Mammary epithelial cell (primary cell): ENCODE data around the gene ANKDD1B.

ENCODE experiments used
- EZH2 ChIP-seq: IDR thresholded peaks from 2 replicates; pipeline ENCODE4 v1.6.1; 2012; ENCODE audit warnings: low read length, inconsistent platforms, borderline replicate concordance
- TF ChIP-seq, protein P1 (sequence below), 2 donors: IDR thresholded peaks in 1 of 2; conservative IDR thresholded peaks in 1 of 2; 2 replicates each; pipeline ENCODE4 v1.5.1; 2011 to 2012; ENCODE audit warnings: inconsistent platforms in 2 of 2, low read length in 2 of 2, mild to moderate bottlenecking in 2 of 2, control low read depth in 1 of 2, low read depth in 1 of 2; ENCODE audit not compliant: insufficient read depth in 1 of 2; ENCODE audit errors: extremely low read depth in 1 of 2

DNA sequence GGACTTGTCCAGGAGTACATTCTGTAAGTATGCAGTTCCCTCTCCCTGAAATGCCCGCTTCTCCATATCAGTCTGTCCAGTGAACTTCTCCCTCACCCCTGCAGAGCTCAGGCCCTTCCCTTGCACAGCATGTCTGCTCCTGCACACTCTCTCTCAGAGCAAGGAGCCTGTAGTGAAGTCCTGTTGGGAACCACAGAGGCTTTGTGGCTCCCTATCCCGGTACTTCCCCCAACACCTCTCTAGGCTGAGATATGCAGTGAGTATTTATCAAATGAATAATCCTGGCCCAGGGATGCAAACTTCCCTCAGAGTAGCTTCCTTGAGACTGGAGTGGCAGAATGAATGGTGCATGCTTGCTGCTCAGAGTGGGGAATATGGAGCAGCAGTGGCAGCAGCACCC, 57.2 kb downstream of the ANKDD1B start:
- TF ChIP-seq, protein P1, sequence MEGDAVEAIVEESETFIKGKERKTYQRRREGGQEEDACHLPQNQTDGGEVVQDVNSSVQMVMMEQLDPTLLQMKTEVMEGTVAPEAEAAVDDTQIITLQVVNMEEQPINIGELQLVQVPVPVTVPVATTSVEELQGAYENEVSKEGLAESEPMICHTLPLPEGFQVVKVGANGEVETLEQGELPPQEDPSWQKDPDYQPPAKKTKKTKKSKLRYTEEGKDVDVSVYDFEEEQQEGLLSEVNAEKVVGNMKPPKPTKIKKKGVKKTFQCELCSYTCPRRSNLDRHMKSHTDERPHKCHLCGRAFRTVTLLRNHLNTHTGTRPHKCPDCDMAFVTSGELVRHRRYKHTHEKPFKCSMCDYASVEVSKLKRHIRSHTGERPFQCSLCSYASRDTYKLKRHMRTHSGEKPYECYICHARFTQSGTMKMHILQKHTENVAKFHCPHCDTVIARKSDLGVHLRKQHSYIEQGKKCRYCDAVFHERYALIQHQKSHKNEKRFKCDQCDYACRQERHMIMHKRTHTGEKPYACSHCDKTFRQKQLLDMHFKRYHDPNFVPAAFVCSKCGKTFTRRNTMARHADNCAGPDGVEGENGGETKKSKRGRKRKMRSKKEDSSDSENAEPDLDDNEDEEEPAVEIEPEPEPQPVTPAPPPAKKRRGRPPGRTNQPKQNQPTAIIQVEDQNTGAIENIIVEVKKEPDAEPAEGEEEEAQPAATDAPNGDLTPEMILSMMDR (conservative IDR thresholded peaks at IDR 0.05 in 1 of 2, IDR thresholded peaks at IDR 0.05 in 1 of 2; ENCODE audit: extremely low read depth in 1 of 2, insufficient read depth in 1 of 2, low read depth in 1 of 2, low read length in 2 of 2), result no peak
- TF ChIP-seq EZH2, result no peak
